ENCODE data around the gene INCENP. TPM values are rescaled to one million over a fixed set of nuclear protein-coding genes. Genes with fewer than 3 reads are reported as not detected.
A peak's percentile ranks its signal among the peaks of the same experiment; 100 is the strongest.

INCENP gene
- total and polyA plus RNA-seq, 2 of the 13 experiments (the other 11 are each of a cell fraction or from before 2014, with no cell fraction given): 14.1 to 37.3 TPM

GRCh38 chr11:62088331-62088933, 35.4 kb upstream of the INCENP start:
- Histone ChIP-seq H2AFZ (ENCODE audit: low read length) (no peak overlapping the region), H3K4me2 (ENCODE audit: low read depth, low read length) (no peak overlapping the region), H3K9me3 (ENCODE audit: low read length) (peaks cover 19% of the 10 kb centered on the region), H3K27me3 (ENCODE audit: control insufficient read depth in 1 of 2, insufficient read depth in 2 of 2, low read length in 2 of 2) (no peaks in the 10 kb centered on the region), H3K79me2 (ENCODE audit: insufficient read depth, low read length) (no peaks in the 10 kb centered on the region), H3K4me1 (ENCODE audit: insufficient read depth, low read length) (no peaks in the 10 kb centered on the region), H3K36me3 (replicated peaks in 1 of 2; ENCODE audit: control insufficient read depth in 1 of 2, insufficient read depth in 2 of 2, low read length in 2 of 2) (no peaks in the 10 kb centered on the region), H3K9ac (ENCODE audit: insufficient read depth, low read depth, low read length) (no peak overlapping the region), H3K27ac (ENCODE audit: extremely low read length, insufficient read depth, low read length) (no peak overlapping the region), H4K20me1 (ENCODE audit: insufficient read depth, low read length) (no peaks in the 10 kb centered on the region), H3K4me3 (replicated peaks in 1 of 3; ENCODE audit: insufficient read depth in 1 of 3, low read depth in 2 of 3, low read length in 3 of 3) (no peak overlapping the region)
- ATAC-seq: no peak
- in situ Hi-C loops (cut with HindIII; ENCODE audit: extremely low pct_ligation_motif_present, low pct_unique_long_range_greater_than_20kb): loop anchor here (10.0 kb wide), 1 partner anchor 294 kb away; the partner anchor contains the start of genes FEN1 and TMEM258
- TF ChIP-seq IRF2 (CRISPR knock-in tag; IDR thresholded peaks at IDR 0.05) (no peak), CEBPZ (IDR thresholded peaks at IDR 0.05; ENCODE audit: low read length) (peak; percentile 47; the same call in 1 of the 2 replicates), ZNF44 (CRISPR knock-in tag; IDR thresholded peaks at IDR 0.05) (no peak), ZNF772 (CRISPR knock-in tag; IDR thresholded peaks at IDR 0.05) (no peak), ZNF724P (CRISPR knock-in tag; IDR thresholded peaks at IDR 0.05; ENCODE audit: borderline replicate concordance) (peak; percentile 60; the same call in 1 of the 2 replicates), ZFP36 (IDR thresholded peaks at IDR 0.05; ENCODE audit: borderline replicate concordance, low read depth, low read length, partially characterized antibody) (peak; percentile 94)
- CTCF ChIA-PET (ENCODE audit: low intra/inter-chr PET ratio, low total read pairs): no interaction called here
- intact Hi-C loops (cut with micrococcal nuclease; ENCODE audit: unreplicated experiment): no loop called here
- FAIRE-seq: no peak
- no TSS peak for BruUV-seq (replicated peaks)
- POLR2A ChIA-PET: no interaction called here
- WGBS (ENCODE audit: low lambda C conversion rate): 0% methylated on average over 1 of the region's 1 CpG
- no peak for DNase-seq (ENCODE audit: low spot score)

Data from HepG2 (cell line).